ENCODE results near the gene NR6A1. TPM values are rescaled to one million over a fixed set of nuclear protein-coding genes. Genes with fewer than 3 reads are reported as not detected.
"Not testable (repeated sequence)": the region's sequence is repeated elsewhere in the genome, so short reads cannot be mapped to it uniquely, and the experiment has no call there.

Gene NR6A1
- total RNA-seq, 2 experiments from 2014 or later = not detected

- H3K27ac Mint-ChIP-seq = no peak overlapping the region
- no peak for TF ChIP-seq CTCF (IDR thresholded peaks at IDR 0.05)
- H3K9me3 Mint-ChIP-seq = no peaks in the 10 kb centered on the region
- CTCF ChIA-PET = interaction anchor here (1.0 kb wide), 1 partner anchor 99 kb away, joined by 3 read pairs; no protein-coding TSS in a partner anchor
- no peaks in the 10 kb centered on the region for H3K4me1 Mint-ChIP-seq (ENCODE audit: low read depth)
- no peaks in the 10 kb centered on the region for H3K36me3 ChIP-seq (ENCODE audit: insufficient read depth, low read length)
- no peak overlapping the region for H3K27ac ChIP-seq (ENCODE audit: low read depth in 1 of 2, low read length in 2 of 2)
- POLR2A ChIA-PET = no interaction called here
- no peak overlapping the region for H3K4me3 ChIP-seq (ENCODE audit: low read length)
- intact Hi-C loops (cut with DNase I, micrococcal nuclease) = loop anchor here (5.0 kb wide), 3 partner anchors 234 to 754 kb away; partner anchors contain the start of gene WDR38 (in 1 of the 2)
- peaks cover 9% of the 10 kb centered on the region for H3K27me3 Mint-ChIP-seq
- H3K36me3 Mint-ChIP-seq (ENCODE audit: low read depth) = no peaks in the 10 kb centered on the region
- no peak overlapping the region for H3K4me3 Mint-ChIP-seq
- H3K9me3 ChIP-seq (ENCODE audit: control insufficient read depth in 1 of 2, insufficient read depth in 1 of 2, low read length in 2 of 2) = no peaks in the 10 kb centered on the region
- ATAC-seq (ENCODE audit: poor library complexity) = no peak
- DNase-seq = no peak
- no peaks in the 10 kb centered on the region for H3K4me1 ChIP-seq (ENCODE audit: insufficient read depth, low read length)
- H3K27me3 ChIP-seq (ENCODE audit: control insufficient read depth in 1 of 2, insufficient read depth in 2 of 2, low read length in 2 of 2) = peaks cover 0 to 6% of the 10 kb centered on the region in 2 experiments
Observed at GRCh38 chr9:124618476-124618875, 152.6 kb downstream of the NR6A1 start.

GRCh38 chr9:124617477-124618141, 153.5 kb downstream of the NR6A1 start:
- Mint-ChIP-seq H3K27me3 (peaks cover 12% of the 10 kb centered on the region), H3K4me3 (no peak overlapping the region), H3K27ac (no peak overlapping the region), H3K4me1 (ENCODE audit: low read depth) (no peaks in the 10 kb centered on the region), H3K36me3 (ENCODE audit: low read depth) (no peaks in the 10 kb centered on the region), H3K9me3 (no peaks in the 10 kb centered on the region)
- Histone ChIP-seq H3K4me1 (ENCODE audit: insufficient read depth, low read length) (no peaks in the 10 kb centered on the region), H3K27me3 (ENCODE audit: control insufficient read depth in 1 of 2, insufficient read depth in 2 of 2, low read length in 2 of 2) (peaks cover 0 to 6% of the 10 kb centered on the region in 2 experiments), H3K36me3 (ENCODE audit: insufficient read depth, low read length) (no peaks in the 10 kb centered on the region), H3K27ac (ENCODE audit: low read depth in 1 of 2, low read length in 2 of 2) (no peak overlapping the region), H3K9me3 (ENCODE audit: control insufficient read depth in 1 of 2, insufficient read depth in 1 of 2, low read length in 2 of 2) (no peaks in the 10 kb centered on the region), H3K4me3 (ENCODE audit: low read length) (no peak overlapping the region)
- ChIA-PET CTCF (interaction anchor here (0.6 to 1.5 kb wide), 9 partner anchors 9 to 1922 kb away, joined by 3 to 6 read pairs (median 4); partner anchors contain the start of gene WDR38), POLR2A (interaction anchor here (0.6 to 1.1 kb wide), 2 partner anchors 41 to 94 kb away, joined by 4 read pairs; no protein-coding TSS in a partner anchor)
- peak; percentile 71 for ATAC-seq (ENCODE audit: poor library complexity)
- intact Hi-C loops (cut with DNase I, micrococcal nuclease) = loop anchor here (1.0 to 5.0 kb wide), 4 partner anchors 95 to 755 kb away; partner anchors contain the start of gene WDR38 (in 1 of the 2)
- DNase-seq = peak; percentile 56 to 82 (median 63)
- TF ChIP-seq CTCF (IDR thresholded peaks at IDR 0.05) = peak; percentile 74

GRCh38 chr9:124616961-124617360, 154.2 kb downstream of the NR6A1 start:
- TF ChIP-seq CTCF (IDR thresholded peaks at IDR 0.05) = no peak
- Mint-ChIP-seq H3K36me3 (ENCODE audit: low read depth) (no peaks in the 10 kb centered on the region), H3K4me3 (no peak overlapping the region), H3K27ac (no peak overlapping the region), H3K9me3 (no peaks in the 10 kb centered on the region), H3K27me3 (peaks cover 19% of the 10 kb centered on the region), H3K4me1 (ENCODE audit: low read depth) (no peaks in the 10 kb centered on the region)
- Histone ChIP-seq H3K4me1 (ENCODE audit: insufficient read depth, low read length) (no peaks in the 10 kb centered on the region), H3K9me3 (ENCODE audit: control insufficient read depth in 1 of 2, insufficient read depth in 1 of 2, low read length in 2 of 2) (no peaks in the 10 kb centered on the region), H3K4me3 (ENCODE audit: low read length) (no peak overlapping the region), H3K27me3 (ENCODE audit: control insufficient read depth in 1 of 2, insufficient read depth in 2 of 2, low read length in 2 of 2) (peaks cover 0 to 6% of the 10 kb centered on the region in 2 experiments), H3K36me3 (ENCODE audit: insufficient read depth, low read length) (no peaks in the 10 kb centered on the region), H3K27ac (ENCODE audit: low read depth in 1 of 2, low read length in 2 of 2) (no peak overlapping the region)
- DNase-seq (no peak), ATAC-seq (ENCODE audit: poor library complexity) (no peak)
- ChIA-PET CTCF (interaction anchor here (0.6 to 1.5 kb wide), 8 partner anchors 9 to 1923 kb away, joined by 3 to 6 read pairs (median 4); partner anchors contain the start of gene WDR38), POLR2A (interaction anchor here (0.6 to 1.1 kb wide), 2 partner anchors 41 to 95 kb away, joined by 4 read pairs; no protein-coding TSS in a partner anchor)
- intact Hi-C loops (cut with DNase I, micrococcal nuclease) = loop anchor here (1.0 to 5.0 kb wide), 4 partner anchors 95 to 755 kb away; partner anchors contain the start of gene WDR38 (in 1 of the 2)

- H3K27ac Mint-ChIP-seq; CTCF ChIA-PET; ATAC-seq (ENCODE audit: poor library complexity); H3K36me3 Mint-ChIP-seq (ENCODE audit: low read depth); DNase-seq; H3K27me3 ChIP-seq (ENCODE audit: control insufficient read depth in 1 of 2, insufficient read depth in 2 of 2, low read length in 2 of 2); H3K4me3 ChIP-seq (ENCODE audit: low read length); POLR2A ChIA-PET; H3K36me3 ChIP-seq (ENCODE audit: insufficient read depth, low read length); H3K27ac ChIP-seq (ENCODE audit: low read depth in 1 of 2, low read length in 2 of 2); H3K9me3 ChIP-seq (ENCODE audit: control insufficient read depth in 1 of 2, insufficient read depth in 1 of 2, low read length in 2 of 2); H3K4me3 Mint-ChIP-seq; H3K4me1 ChIP-seq (ENCODE audit: insufficient read depth, low read length); H3K4me1 Mint-ChIP-seq (ENCODE audit: low read depth); H3K9me3 Mint-ChIP-seq: not testable (repeated sequence)
- H3K27me3 Mint-ChIP-seq = peaks cover 25% of the 10 kb centered on the region
- intact Hi-C loops (cut with DNase I, micrococcal nuclease) = loop anchor here (5.0 kb wide), 3 partner anchors 236 to 756 kb away; partner anchors contain the start of gene WDR38 (in 1 of the 2)
Observed at GRCh38 chr9:124615840-124616239, 155.3 kb downstream of the NR6A1 start.
